Keratinocyte (primary cell): Measurements from ENCODE around the gene GPD1. TPM values are rescaled to one million over a fixed set of nuclear protein-coding genes. Genes with fewer than 3 reads are reported as not detected.

Experiments
- DNase-seq: peaks from one replicate; pipeline ENCODE4 v3.0.0-alpha.2; 2011; ENCODE audit warnings: low read depth, missing footprints, low spot score
- FAIRE-seq: peaks from 2 replicates; lab custom pipeline; 2011; peaks lifted over from hg19 to GRCh38; lab: Jason Lieb, UNC
- H2AFZ ChIP-seq: 2 replicates; pipeline ENCODE4 v1.6.0; 2012; ENCODE audit warnings: low read length, control low read depth, inconsistent platforms; ENCODE audit not compliant: control insufficient read depth
- H3K27ac ChIP-seq: 2 replicates; pipeline ENCODE4 v1.5.1; 2011; ENCODE audit warnings: low read length; ENCODE audit not compliant: control insufficient read depth, insufficient read depth
- H3K27me3 ChIP-seq: 3 replicates; pipeline ENCODE4 v1.6.0; 2011; ENCODE audit warnings: low read length; ENCODE audit not compliant: control insufficient read depth, insufficient read depth; ENCODE audit errors: extremely low read depth
- H3K36me3 ChIP-seq, 2 experiments: 2 replicates in 1 of 2; 3 replicates in 1 of 2; pipeline ENCODE4 v1.5.1; 2011; ENCODE audit warnings: low read length in 2 of 2, mild to moderate bottlenecking in 1 of 2; ENCODE audit not compliant: control insufficient read depth in 2 of 2, insufficient read depth in 2 of 2; ENCODE audit errors: extremely low read depth in 1 of 2
- H3K4me1 ChIP-seq: 3 replicates; pipeline ENCODE4 v1.5.1; 2011; ENCODE audit warnings: low read length; ENCODE audit not compliant: control insufficient read depth, insufficient read depth; ENCODE audit errors: extremely low read depth
- H3K4me2 ChIP-seq: 3 replicates; pipeline ENCODE4 v1.6.0; 2011; ENCODE audit warnings: low read depth, low read length; ENCODE audit not compliant: control insufficient read depth, insufficient read depth; ENCODE audit errors: extremely low read depth
- H3K4me3 ChIP-seq, 3 experiments: fragments of 200-600 bp in 1 of 3; sonication (generic) in 1 of 3; 2 replicates in 2 of 3; 3 replicates in 1 of 3; pipeline ENCODE4 v1.5.1; 2011 to 2016; ENCODE audit warnings: low read length in 3 of 3, mild to moderate bottlenecking in 3 of 3, control low read depth in 2 of 3, inconsistent platforms in 1 of 3, low read depth in 1 of 3, mixed read lengths in 1 of 3, mixed run types in 1 of 3, moderate library complexity in 1 of 3; ENCODE audit not compliant: control insufficient read depth in 2 of 3, insufficient read depth in 2 of 3; ENCODE audit errors: extremely low read depth in 1 of 3
- H3K79me2 ChIP-seq: 2 replicates; pipeline ENCODE4 v1.6.0; 2012; ENCODE audit warnings: low read length; ENCODE audit not compliant: control insufficient read depth, insufficient read depth
- H3K9ac ChIP-seq: 3 replicates; pipeline ENCODE4 v1.6.0; 2011; ENCODE audit warnings: low read length; ENCODE audit not compliant: control insufficient read depth, insufficient read depth; ENCODE audit errors: extremely low read depth
- H3K9me1 ChIP-seq: 3 replicates; pipeline ENCODE4 v1.6.0; 2011; ENCODE audit warnings: low read length; ENCODE audit not compliant: control insufficient read depth, insufficient read depth; ENCODE audit errors: extremely low read depth
- H3K9me3 ChIP-seq: 2 replicates; pipeline ENCODE4 v1.5.1; 2012; ENCODE audit warnings: low read depth, low read length; ENCODE audit not compliant: control insufficient read depth
- H4K20me1 ChIP-seq: 3 replicates; pipeline ENCODE4 v1.6.0; 2011; ENCODE audit warnings: low read length; ENCODE audit not compliant: control insufficient read depth, insufficient read depth; ENCODE audit errors: extremely low read depth
- EZH2 ChIP-seq: IDR thresholded peaks from one replicate; pipeline ENCODE4 v1.6.1; 2012; ENCODE audit warnings: inconsistent platforms, mild to moderate bottlenecking, low read length, moderate library complexity
- dilution Hi-C: fragments of 300-500 bp; cut with MboI; formaldehyde crosslinking; loops from one replicate; pipeline ENCODE4 v1.7.0; 2020; ENCODE audit warnings: low sequenced_read_pairs; ENCODE audit not compliant: extremely low pct_ligation_motif_present
- polyA plus RNA-seq, 5 experiments: library from polyadenylated mRNA; depleted of rRNA in 3 of 5; stranded (reverse) in 3 of 5; stranded (forward) in 1 of 5; unstranded in 1 of 5; fragments of >200 nt; gene quantifications; 1 replicate in 1 of 5; 2 replicates in 3 of 5; 3 replicates in 1 of 5; pipeline versions ENCODE4 v1.2.1 to v1.2.3, GENCODE V29; 2011 to 2012; ENCODE audit warnings: missing spikeins in 2 of 5, low read depth in 1 of 5, low replicate concordance in 1 of 5
- TF ChIP-seq, protein P1 (sequence below), 3 experiments: IDR thresholded peaks in 1 of 3; conservative IDR thresholded peaks in 1 of 3; optimal IDR thresholded peaks in 1 of 3; 2 replicates in 2 of 3; 3 replicates in 1 of 3; pipeline versions ENCODE3 to v1.5.1; 2011; ENCODE audit warnings: low read length in 3 of 3, mild to moderate bottlenecking in 3 of 3, moderate library complexity in 2 of 3, control low read depth in 1 of 3, inconsistent platforms in 1 of 3; ENCODE audit not compliant: insufficient read depth in 2 of 3; ENCODE audit errors: extremely low read depth in 1 of 3

The GPD1 gene
- polyA plus RNA-seq, 1 donor (not counting 4 experiments of a cell fraction or from before 2014, with no cell fraction given), result 0.13 TPM

DNA sequence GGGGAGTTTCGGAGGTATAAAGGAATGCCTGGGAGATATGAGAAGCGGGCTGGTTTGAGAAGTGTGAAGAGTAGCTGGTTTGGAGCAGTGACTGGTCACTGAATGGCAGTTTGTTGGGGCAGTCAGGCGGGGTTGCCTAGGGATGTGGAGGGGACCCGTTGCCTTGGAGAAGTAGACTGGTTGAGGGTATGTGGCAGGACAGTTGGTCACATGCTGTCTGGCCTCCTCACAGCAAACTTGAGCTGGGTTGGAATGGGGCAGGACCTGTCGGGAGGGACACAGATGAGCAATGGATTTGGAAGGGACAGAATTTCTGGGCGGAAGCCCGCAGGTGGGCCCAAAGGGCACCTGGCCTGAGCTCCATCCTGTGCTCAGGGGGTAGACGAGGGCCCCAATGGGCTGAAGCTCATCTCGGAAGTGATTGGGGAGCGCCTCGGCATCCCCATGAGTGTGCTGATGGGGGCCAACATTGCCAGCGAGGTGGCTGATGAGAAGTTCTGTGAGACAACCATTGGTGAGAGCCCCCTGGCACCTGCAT is 2.2 kb downstream of the GPD1 start:
- Histone ChIP-seq H3K27ac (no peak overlapping the region), H3K4me2 (no peak overlapping the region), H3K79me2 (no peaks in the 10 kb centered on the region), H3K4me3 (no peak overlapping the region), H4K20me1 (no peaks in the 10 kb centered on the region), H3K9ac (no peak overlapping the region), H3K4me1 (peaks cover 17% of the 10 kb centered on the region), H2AFZ (no peak overlapping the region), H3K9me3 (no peaks in the 10 kb centered on the region), H3K36me3 (peaks cover 2 to 11% of the 10 kb centered on the region in 2 experiments), H3K27me3 (no peaks in the 10 kb centered on the region), H3K9me1 (no peaks in the 10 kb centered on the region)
- FAIRE-seq (no peak), DNase-seq (no peak)
- dilution Hi-C loops, result no loop called here
- TF ChIP-seq, protein P1, sequence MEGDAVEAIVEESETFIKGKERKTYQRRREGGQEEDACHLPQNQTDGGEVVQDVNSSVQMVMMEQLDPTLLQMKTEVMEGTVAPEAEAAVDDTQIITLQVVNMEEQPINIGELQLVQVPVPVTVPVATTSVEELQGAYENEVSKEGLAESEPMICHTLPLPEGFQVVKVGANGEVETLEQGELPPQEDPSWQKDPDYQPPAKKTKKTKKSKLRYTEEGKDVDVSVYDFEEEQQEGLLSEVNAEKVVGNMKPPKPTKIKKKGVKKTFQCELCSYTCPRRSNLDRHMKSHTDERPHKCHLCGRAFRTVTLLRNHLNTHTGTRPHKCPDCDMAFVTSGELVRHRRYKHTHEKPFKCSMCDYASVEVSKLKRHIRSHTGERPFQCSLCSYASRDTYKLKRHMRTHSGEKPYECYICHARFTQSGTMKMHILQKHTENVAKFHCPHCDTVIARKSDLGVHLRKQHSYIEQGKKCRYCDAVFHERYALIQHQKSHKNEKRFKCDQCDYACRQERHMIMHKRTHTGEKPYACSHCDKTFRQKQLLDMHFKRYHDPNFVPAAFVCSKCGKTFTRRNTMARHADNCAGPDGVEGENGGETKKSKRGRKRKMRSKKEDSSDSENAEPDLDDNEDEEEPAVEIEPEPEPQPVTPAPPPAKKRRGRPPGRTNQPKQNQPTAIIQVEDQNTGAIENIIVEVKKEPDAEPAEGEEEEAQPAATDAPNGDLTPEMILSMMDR (optimal IDR thresholded peaks at IDR 0.05 in 1 of 3, IDR thresholded peaks at IDR 0.05 in 1 of 3, conservative IDR thresholded peaks at IDR 0.05 in 1 of 3; ENCODE audit: extremely low read depth in 1 of 3, insufficient read depth in 2 of 3, low read length in 3 of 3), result no peak
- TF ChIP-seq EZH2, result no peak

DNA sequence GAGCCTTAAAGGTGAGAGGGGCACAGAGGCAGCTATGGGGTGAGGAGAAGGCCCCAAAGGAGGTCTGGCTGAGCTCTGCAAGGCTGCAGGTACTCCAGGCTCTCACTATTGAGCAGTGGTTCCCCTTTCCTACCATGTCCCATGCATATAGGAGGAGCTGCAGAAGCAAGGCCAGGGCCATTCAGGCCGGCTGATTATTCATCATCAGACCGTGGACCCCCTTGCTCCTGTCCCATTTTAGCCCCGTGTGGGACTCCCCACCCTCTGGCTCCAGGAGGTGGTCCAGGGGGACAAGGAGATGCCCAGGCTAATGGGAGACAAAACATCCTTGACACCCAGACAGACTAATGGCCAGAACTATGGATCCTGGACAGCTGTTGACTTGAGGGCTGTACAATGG is 3.1 kb downstream of the GPD1 start:
- TF ChIP-seq EZH2, result no peak
- TF ChIP-seq, protein P1 (optimal IDR thresholded peaks at IDR 0.05 in 1 of 3, IDR thresholded peaks at IDR 0.05 in 1 of 3, conservative IDR thresholded peaks at IDR 0.05 in 1 of 3; ENCODE audit: extremely low read depth in 1 of 3, insufficient read depth in 2 of 3, low read length in 3 of 3), result no peak
- no peaks in the 10 kb centered on the region for H3K9me3 ChIP-seq
- FAIRE-seq (no peak), DNase-seq (no peak)
- H3K79me2 ChIP-seq, result no peaks in the 10 kb centered on the region
- no peak overlapping the region for H3K4me2 ChIP-seq
- H3K27me3 ChIP-seq, result no peaks in the 10 kb centered on the region
- H3K4me3 ChIP-seq, result no peak overlapping the region
- peaks cover 21% of the 10 kb centered on the region for H3K4me1 ChIP-seq
- dilution Hi-C loops, result no loop called here
- H2AFZ ChIP-seq, result no peak overlapping the region
- peaks cover 2 to 5% of the 10 kb centered on the region in 2 experiments for H3K36me3 ChIP-seq
- no peak overlapping the region for H3K27ac ChIP-seq
- H4K20me1 ChIP-seq, result no peaks in the 10 kb centered on the region
- no peak overlapping the region for H3K9ac ChIP-seq
- H3K9me1 ChIP-seq, result no peaks in the 10 kb centered on the region
